Left colon (tissue), 2 donors: ENCODE data around the gene TMEM163. TPM values are rescaled to one million over a fixed set of nuclear protein-coding genes. Genes with fewer than 3 reads are reported as not detected.
"Not testable (repeated sequence)": the region's sequence is repeated elsewhere in the genome, so short reads cannot be mapped to it uniquely, and the experiment has no call there.

ENCODE experiments used
- ATAC-seq: fragments of 200-7000 bp; cut with Tn5 transposase; one replicate; pipeline ENCODE4 v1.9.1; 2020; ENCODE audit warnings: mild to moderate bottlenecking, moderate library complexity
- DNase-seq, 2 donors: peaks; one replicate each; pipeline ENCODE4 v3.0.0-alpha.2; 2020
- intact Hi-C, 2 donors: fragments of 100-400 bp; cut with DNase I in 1 of 2; cut with micrococcal nuclease in 1 of 2; formaldehyde crosslinking; loops; one replicate each; pipeline versions ENCODE4 v1.11.2 to v1.14.0; 2022; cut with DNase I, micrococcal nuclease
- long read RNA-seq: library from polyadenylated mRNA; unstranded; transcript quantifications from one replicate; pipeline ENCODE4 v2.0.0, GENCODE V29; 2021
- total RNA-seq, 2 donors: library from RNA; stranded (reverse); fragmentation: NEBNext Ultra II Directional; extraction: Animal tissue kit (Norgen Biotek cat#: 25700); gene quantifications; one replicate each; pipeline ENCODE4 v1.2.1, GENCODE V29; 2021
- donor health status: DM: no; HTN: no; CAD: no.
- donor health status: DM: yes; HTN: yes; CAD: no.

The TMEM163 gene
- total RNA-seq = under 1 TPM in 1 of 2 donors, not detected in 1; 0.25 TPM
- long read RNA-seq = 0 reads

DNA sequence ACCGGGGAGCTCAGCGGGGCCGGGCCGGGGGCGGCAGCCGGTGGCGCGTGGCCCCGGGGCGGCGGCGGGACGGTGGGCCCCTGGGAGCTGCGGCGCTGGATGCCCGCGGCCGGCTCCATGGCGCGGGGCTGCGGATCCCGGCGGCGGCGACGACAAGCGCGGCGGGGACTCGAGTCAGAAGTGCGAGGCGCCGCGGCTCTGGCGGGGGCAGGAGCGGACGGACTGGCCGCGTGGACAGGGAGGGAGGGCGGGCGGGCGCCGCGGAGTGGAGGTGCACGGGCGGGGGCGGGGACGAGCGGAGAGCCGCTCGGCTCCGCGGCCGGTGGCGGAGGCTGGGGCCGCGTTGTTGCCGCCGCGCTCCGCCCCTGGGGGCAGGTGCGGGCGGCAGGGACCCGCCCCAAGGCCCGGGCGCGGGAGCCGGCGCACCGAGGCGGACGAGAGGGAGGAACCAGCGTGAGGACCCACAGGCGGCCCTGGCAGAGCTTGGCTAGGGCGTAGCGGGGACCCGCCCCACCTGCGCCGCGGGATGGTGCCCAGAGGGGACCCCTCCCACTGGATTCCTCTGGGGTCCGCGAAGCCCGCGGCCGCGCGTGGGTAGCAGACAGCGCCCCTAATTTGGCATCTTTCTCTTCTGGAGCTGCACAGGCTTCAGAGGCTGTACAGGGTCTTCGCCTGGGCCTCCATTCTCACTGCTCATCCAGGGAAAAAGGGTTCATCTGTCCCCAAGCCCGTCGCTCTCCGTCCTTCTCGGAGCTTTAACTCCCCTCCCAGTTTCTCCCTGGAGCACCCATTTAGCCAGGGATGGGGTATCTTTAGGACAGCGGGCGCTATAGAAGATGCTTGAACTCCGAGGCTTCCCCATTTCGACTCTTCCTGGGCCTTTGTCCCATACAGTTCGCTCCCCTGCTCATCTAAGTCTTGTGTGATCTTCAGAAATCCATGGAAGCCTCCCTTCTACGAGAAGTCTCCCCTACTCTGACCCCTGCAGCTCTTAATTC, at the start of gene TMEM163:
TMEM163 (minus strand) TSS at position 184 of the 998 bp plus-strand sequence.
- intact Hi-C loops = no loop called here
- DNase-seq = peak in 1 of 2 donors; percentile 16
- peak; percentile 56 for ATAC-seq

DNA sequence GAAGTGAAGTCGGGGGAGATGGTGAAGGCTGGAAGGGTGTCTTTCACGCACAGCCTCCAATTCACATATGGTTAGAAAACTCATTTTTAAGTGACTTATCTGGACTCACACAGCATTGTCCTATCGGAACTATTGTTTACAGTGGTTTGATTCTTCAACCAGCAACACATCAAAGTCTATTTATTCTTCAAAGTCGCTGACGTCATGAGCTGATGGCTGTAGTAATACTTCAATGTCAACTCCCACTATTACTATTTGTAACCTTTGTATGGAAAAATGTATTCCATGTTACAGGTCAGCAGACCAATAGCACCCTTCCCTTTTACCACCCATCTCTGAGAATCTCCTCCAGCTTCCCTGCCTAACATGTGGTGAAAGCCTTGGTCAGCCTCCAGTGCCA, 47.8 kb upstream of the TMEM163 start:
- ATAC-seq (no peak), DNase-seq (no peak)
- intact Hi-C loops = no loop called here

DNA sequence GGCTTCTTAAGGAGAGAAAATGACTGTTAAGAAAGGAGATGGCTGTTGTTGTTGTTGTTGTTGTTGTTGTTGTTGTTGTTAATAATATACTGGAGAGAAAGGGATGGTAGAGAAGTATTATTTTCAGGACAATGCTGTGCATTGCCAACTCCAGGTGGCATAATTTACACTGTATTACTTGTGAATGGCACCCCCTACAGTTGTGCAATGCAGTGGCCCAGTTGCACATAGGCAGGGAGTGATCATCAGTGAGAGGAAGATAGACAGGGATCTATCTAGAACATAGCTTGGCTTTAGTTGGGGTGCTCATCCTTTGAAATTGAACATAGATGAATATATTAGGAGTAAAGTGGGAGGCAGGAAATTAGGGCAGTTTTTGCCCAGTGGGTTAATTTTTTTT, 47.2 kb upstream of the TMEM163 start:
- intact Hi-C loops = no loop called here
- no peak for ATAC-seq
- no peak for DNase-seq

DNA sequence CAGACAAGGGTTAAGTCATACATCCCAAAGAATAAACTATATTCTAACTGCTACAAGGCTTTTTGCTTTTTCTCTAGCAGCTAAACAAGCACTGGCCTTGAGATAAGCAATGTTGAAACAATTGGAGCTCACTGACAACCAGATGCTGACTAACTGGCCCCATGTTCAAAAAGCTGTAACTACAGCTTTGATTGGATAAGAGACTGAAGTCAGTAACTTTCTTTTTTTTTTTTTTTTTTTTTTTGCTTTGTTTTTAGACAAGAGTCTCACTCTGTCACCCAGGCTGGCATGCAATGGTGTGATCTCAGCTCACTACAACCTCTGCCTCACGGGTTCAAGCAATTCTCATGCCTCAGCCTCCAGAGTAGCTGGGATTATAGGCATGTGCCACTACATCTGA, 45.4 kb upstream of the TMEM163 start:
- DNase-seq = no peak
- intact Hi-C loops = no loop called here
- no peak for ATAC-seq

DNA sequence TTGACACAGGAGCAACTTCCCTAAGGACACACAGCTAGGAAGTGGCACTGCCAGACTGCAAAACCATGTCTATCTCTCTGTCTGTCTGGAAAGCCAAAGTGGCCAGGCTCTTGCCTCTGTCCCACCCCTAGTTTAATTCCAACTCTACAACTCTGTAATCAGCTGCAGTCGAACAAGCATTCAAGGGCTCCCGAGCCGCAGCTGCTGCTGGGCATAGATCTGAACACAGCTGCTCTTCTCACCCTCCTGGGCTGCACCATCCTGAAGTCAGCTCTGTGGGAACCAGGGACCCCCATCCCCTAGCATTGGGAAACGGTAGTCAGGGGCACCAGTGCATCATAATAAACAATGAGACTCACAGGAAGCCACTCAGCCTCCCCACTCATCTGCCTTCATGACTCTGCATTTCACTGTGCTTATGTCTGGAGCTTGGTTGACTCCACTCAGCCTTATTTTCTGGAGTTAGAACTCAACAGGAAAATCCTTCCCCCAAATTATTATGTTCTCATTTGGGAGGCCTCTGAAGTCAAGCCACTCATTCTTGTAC, 44.4 kb upstream of the TMEM163 start:
- DNase-seq = no peak
- ATAC-seq = no peak
- intact Hi-C loops = no loop called here

DNA sequence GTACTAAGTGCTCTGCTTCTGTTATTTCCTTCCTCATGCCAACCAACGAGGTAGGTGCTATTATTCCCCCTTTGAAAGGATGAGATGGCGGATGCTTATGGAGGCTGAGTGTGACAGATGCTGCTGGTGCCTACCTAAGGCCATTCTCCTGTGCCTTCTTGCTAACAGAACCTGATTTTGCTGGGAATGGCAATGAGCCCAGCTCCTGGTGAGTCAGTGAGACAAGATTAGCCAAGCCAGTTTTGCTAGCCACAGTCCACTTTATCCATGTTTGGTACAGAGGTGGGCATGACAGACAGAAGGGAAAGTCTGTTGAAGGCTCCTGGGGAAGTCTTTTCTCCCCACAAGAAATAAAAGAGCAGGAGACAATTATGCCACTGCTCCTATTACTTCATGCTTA, 43.7 kb upstream of the TMEM163 start:
- no peak for DNase-seq
- intact Hi-C loops = no loop called here
- no peak for ATAC-seq

DNA sequence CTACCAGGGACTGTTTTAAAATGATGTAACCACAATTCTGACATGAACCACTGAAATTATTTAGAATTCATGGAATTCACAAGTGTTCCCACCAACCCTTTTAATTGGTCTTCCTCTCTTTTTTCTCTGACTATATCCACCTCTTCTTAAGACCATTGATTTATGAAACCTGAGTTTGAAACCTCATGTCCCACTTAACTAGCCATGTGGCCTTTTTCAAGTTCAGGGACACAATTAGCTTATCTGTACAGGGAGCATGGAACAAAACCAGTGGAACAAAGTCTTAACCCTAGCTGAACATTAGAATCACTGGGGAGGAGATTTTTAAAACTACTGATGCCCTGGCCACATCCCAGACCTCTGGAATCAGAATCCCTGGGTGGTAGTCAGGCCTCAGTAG, 41.6 kb upstream of the TMEM163 start:
- ATAC-seq (no peak), DNase-seq (no peak)
- intact Hi-C loops = no loop called here

DNA sequence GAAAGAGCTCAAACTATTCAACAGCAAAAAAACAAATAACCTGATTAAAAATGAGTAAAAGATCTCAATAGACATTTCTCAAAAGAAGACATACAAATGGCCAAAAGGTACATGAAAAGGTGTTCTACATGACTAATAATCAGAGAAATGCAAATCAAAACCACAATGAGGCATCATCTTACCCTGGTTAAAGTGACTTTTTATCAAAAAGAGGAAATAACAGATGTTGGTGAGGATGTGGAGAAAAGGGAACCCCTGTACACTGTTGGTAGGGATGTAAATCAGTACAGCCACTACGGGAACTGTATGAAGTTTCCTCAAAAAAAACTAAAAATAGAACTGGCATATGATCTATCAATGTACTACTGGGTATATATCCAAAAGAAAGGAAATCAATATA, 39.8 kb upstream of the TMEM163 start:
- DNase-seq (no peak), ATAC-seq (no peak)
- intact Hi-C loops = no loop called here

DNA sequence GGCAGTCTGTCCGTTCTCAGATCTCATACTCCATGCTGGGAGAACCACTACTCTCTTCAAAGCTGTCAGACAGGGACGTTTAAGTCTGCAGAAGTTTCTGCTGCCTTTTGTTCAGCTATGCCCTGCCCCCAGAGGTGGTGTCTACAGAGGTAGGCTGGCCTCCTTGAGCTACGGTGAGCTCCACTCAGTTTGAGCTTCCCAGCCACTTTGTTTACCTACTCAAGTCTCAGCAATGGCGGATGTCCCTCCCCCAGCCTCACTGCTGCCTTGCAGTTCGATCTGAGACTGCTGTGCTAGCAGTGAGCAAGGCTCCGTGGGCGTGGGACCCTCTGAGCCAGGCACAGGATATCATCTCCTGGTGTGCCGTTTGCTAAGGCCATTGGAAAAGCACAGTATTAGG, 33.2 kb upstream of the TMEM163 start:
- intact Hi-C loops, DNase-seq: not testable (repeated sequence)

DNA sequence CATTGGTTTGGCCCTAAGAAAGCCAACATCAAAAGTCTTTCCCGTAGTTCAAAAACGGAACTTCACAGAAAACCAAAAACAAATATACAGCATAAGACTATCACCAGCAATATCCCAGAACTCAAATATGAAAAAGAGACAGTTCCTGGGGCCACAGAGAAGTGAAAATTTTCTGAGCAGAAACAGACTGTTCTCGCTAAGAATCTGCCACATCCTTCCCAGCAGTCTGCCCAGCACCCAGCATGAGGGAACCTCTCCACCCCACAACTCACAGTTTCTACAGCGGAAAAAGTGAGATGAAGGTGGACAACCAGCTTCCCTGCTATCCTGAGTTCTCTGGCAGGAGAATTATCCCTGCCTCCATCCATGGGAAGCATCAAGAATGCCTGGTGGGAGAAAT, 26.7 kb upstream of the TMEM163 start:
- DNase-seq = no peak
- intact Hi-C loops = no loop called here
- no peak for ATAC-seq

More for the DNA sequence above, 33.2 kb upstream of the TMEM163 start:
- not testable (repeated sequence) for ATAC-seq

DNA sequence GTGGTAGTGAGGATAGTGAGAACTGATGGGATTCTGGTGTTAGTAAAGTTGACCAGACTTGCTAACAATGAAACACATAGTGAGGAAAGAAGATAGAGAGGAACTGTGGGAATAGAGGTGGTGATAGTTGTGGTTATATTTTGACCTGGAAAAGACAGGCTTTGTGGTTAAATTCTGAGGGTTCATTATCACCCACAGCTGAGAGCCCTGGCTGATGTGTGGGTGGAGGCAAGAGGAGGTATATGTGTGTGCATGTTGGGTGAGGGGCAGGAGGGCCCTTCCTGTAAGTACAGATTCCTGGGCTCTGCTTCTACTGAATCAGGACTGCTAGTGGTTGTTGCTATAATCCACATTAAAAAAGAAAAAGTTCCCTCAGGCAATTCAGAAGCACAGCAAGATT, 26.2 kb upstream of the TMEM163 start:
- DNase-seq = no peak
- ATAC-seq = no peak

DNA sequence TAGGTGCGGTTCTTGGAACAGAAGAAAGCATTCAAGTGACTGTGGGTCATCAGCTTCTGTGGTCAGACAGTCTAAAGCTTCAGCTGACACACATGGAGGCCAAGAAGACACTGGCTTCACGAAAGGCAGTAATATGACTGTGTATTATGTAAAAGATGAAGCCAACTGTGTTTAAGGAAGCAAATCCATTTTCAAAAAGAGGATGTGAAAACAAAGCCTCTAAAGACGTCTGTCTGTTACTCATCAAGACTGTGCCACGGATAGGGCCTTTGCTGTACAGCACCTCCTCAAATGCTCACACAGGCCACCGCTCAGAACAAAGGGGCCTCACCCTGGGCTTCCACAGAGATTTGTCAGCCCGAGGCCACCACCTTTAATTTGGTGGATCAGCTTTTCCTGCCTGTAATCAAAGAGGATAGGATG, 21.1 kb upstream of the TMEM163 start:
- DNase-seq (no peak), ATAC-seq (peak; percentile 23)
- intact Hi-C loops = no loop called here

More for the DNA sequence above, 26.2 kb upstream of the TMEM163 start:
- intact Hi-C loops = no loop called here

DNA sequence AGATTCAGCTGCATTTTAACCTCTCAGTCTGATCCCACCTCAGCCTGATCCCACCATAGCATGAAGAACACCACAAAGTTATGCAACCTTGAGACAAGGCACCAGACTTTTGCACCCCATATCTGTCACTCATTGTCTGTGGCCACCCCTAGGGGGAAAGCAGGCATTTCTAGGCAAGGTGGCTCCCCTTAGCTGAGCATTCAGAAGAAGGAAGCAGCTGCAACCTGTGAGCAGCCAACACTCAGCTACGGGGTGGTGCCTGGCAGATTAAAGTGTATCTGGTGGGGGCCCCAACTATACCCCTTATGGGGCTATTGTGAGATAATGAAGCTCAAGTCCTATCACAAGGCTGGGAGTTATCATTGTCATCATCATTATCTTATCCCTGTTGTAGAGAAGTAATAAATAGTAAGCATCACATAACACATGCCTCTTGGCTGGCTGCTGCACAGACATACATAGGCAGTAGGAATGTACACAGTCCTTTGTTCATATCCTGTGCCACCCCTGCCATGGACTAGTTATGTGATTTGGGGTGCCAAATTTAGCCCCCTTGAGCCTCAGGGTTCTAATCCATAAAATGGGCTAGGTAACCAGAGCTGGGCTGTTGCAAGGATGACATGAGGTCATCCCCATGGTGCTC, 20.6 kb upstream of the TMEM163 start:
- ATAC-seq (no peak), DNase-seq (no peak)
- intact Hi-C loops = no loop called here

DNA sequence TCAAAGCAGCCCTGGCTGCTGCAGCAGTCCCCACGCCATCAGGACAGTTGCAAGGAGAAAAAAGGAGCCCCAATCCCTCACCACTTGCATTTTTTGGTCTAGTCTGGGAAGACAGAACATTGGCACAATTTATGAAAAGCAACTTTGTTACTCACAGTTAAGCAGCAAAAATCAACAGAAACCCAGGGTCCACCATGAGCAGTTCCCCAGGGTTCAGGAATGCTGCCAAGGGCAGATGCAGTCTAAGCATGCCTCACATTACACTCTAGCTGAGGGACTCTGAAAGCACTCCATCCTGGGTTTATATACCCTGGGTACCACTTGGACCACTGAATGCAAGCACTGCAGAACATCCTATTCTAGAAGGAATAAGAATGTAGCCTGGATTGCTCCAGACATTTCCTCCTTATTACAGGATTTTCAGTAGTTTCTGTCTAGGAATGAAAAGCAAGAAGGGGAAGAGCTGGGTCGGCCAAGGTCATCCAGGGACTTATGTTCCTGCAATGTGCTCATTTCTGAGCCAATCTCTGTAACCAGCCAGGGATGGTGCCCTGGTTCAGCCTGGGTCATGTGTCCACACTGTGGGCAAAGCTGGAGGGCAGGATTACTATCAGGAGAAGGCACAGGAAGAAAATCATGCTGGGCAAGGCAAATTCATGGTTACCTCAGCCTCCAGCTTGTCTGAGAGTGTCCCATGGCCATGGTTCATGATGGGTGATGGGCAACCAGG, 19.5 kb upstream of the TMEM163 start:
- DNase-seq (no peak), ATAC-seq (no peak)
- intact Hi-C loops = no loop called here

DNA sequence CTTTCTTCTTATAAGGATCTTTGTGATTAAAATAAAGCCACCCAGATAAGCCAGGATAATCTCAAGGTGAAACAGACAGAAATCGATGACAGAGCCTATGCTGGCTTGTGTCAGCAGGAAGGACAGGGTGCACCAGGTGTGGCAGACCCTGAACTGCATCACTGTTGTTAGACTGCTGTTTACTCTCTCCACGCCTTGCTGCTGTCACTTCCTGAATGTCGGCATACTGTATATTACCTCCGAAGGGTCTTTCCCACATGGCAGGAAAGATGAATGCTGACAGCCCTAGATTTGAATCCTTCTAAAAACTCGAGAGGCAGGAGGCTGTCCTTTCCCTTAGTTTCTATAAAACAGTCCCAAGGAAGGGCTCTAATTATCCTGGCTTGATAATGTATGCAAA, 18.9 kb upstream of the TMEM163 start:
- intact Hi-C loops = no loop called here
- DNase-seq = no peak
- peak; percentile 94 for ATAC-seq

DNA sequence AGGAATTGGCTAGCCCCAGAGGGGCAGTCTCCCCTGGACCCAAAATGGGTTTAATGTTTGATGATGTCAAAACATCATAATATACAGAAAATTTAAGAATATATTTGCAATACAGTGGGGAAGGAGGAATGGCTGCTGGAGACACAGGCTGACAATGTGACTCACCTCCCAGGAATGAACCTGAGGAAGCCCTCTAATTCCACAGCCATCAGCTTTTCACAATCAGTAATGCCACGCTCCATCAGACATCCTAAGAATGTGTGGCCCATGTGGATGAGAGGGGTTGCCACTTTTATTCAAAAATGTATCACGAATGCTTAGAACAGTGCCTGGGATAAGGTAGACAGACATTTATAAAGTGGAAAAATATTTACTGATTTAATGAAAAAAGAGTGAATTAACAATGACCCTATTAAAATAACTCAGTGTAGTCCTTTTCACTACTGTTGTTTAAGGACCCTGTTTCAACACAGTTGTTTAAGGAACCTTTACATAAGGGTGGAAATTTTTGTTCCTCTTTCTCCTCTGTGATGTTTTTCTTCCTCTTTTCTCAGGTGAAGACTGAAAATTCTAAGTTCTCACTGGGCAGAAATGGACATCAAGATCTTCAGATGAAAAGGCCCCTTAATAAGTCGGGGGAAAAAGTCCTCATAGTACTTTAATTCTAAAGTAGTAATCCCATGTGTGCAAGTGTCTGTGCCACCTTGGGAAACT, 17.5 kb upstream of the TMEM163 start:
- no peak for ATAC-seq

DNA sequence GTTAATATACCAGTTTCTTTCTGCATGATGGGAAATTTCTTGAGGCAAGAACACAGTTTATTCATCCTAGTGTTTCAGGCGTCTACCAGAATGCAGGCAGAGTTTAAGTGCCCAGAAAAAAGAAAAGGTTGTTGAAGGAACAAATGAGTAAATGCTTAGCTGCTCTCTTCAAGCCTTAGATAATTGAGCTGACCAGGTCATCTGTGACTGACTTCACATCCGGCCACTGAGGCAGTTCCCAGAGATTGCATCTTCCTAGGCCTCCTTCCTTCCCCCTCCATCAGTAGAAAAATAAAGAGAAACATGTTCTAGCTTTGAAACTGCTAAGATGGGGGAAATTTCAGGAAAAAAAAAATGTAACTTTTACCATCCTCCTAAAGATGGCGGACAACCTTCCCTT, 9.4 kb upstream of the TMEM163 start:
- DNase-seq = no peak
- intact Hi-C loops = no loop called here
- no peak for ATAC-seq

More for the DNA sequence above, 17.5 kb upstream of the TMEM163 start:
- no peak for DNase-seq
- intact Hi-C loops = no loop called here

DNA sequence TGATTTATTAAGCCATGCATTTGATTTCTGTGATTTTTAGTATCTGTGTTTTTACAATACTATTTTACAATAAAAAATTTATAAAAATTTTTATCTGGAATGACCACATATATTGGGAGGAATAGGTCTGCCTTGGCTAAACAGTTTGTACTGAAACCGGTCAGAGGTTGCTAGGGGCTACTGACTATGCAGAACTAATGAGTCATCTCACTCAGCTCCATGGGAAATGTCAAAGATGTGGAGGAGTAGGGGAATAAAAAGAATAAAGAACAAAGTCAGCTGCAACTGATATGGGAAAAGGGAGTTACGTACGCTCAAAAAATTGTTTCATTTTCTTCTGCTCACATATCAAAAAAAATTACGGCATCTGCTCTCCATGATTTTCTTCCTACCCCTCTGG, 8.6 kb upstream of the TMEM163 start:
- ATAC-seq (no peak), DNase-seq (no peak)
- intact Hi-C loops = no loop called here

DNA sequence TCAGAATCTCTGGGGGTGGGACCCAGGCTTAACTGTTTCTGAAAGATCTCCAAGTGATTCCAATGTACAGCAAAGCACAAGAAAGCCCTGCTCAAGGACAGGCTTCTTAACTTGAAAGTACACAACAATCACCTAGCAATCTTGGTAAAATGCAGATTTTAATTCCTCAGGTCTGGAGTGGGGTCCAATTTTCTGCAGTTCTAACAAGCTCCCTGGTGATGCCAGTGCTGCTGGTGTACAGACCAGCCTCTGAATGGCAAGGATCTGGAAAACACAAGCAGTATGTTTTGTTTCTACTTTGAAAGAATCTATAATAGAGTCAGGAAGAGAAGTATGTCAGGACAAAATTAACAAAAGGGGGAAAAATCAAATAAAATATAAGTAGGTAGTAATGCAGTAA, 7.8 kb upstream of the TMEM163 start:
- no peak for DNase-seq
- ATAC-seq = no peak
- intact Hi-C loops = no loop called here
